OCI-LY1 (cell line): Measurements from ENCODE around the gene ZMYM4.

Experiments
- H2AFZ ChIP-seq: fragments of 200-600 bp; sonication (generic), shearing (Covaris generic); 2 replicates; pipeline ENCODE4 v1.6.0; 2014; ENCODE audit warnings: antibody characterized with exemption, mild to moderate bottlenecking, low read length
- H3F3A ChIP-seq: fragments of 200-600 bp; sonication (generic), shearing (Covaris generic); 2 replicates; pipeline ENCODE4 v1.6.0; 2014; ENCODE audit warnings: mild to moderate bottlenecking, antibody characterized with exemption, low read length, moderate library complexity; ENCODE audit not compliant: insufficient read depth
- H3K27ac ChIP-seq: fragments of 200-600 bp; sonication (generic); 2 replicates; pipeline ENCODE4 v1.5.1; 2014; ENCODE audit warnings: low read length, mixed run types, mild to moderate bottlenecking, low read depth; ENCODE audit not compliant: poor library complexity, severe bottlenecking
- H3K27me3 ChIP-seq: fragments of 200-600 bp; sonication (generic); 2 replicates; pipeline ENCODE4 v1.6.0; 2014; ENCODE audit warnings: antibody characterized with exemption, mild to moderate bottlenecking, low read length, moderate library complexity; ENCODE audit not compliant: insufficient read depth
- H3K36me3 ChIP-seq: fragments of 200-600 bp; sonication (generic); 2 replicates; pipeline ENCODE4 v1.6.1; 2014; ENCODE audit warnings: mild to moderate bottlenecking, antibody characterized with exemption, low read length, moderate library complexity, mixed read lengths; ENCODE audit not compliant: insufficient read depth
- H3K4me1 ChIP-seq: fragments of 200-600 bp; sonication (generic); 2 replicates; pipeline ENCODE4 v1.5.1; 2014; ENCODE audit warnings: mild to moderate bottlenecking, low read length, moderate library complexity; ENCODE audit not compliant: insufficient read depth, severe bottlenecking
- H3K4me2 ChIP-seq: fragments of 200-600 bp; sonication (generic), shearing (Covaris generic); 2 replicates; pipeline ENCODE4 v1.6.1; 2014; ENCODE audit warnings: low read length
- H3K4me3 ChIP-seq: fragments of 200-600 bp; sonication (generic); 2 replicates; pipeline ENCODE4 v1.5.1; 2014; ENCODE audit warnings: low read length, low read depth, mild to moderate bottlenecking, mixed read lengths; ENCODE audit not compliant: poor library complexity, severe bottlenecking
- H3K79me2 ChIP-seq: fragments of 200-600 bp; shearing (Covaris generic); 2 replicates; pipeline ENCODE4 v1.6.1; 2016; ENCODE audit warnings: mixed run types, low read length, mixed read lengths; ENCODE audit not compliant: insufficient read depth
- H3K9ac ChIP-seq: fragments of 200-600 bp; sonication (generic), shearing (Covaris generic); 2 replicates; pipeline ENCODE4 v1.6.1; 2014; ENCODE audit warnings: mild to moderate bottlenecking, low read length, mixed read lengths
- H3K9me2 ChIP-seq: fragments of 200-600 bp; sonication (generic), shearing (Covaris generic); 2 replicates; pipeline ENCODE4 v1.6.1; 2014; ENCODE audit warnings: low read depth, mild to moderate bottlenecking, low read length, mixed read lengths
- H3K9me3 ChIP-seq: fragments of 200-600 bp; shearing (Covaris generic); 2 replicates; pipeline ENCODE4 v1.6.1; 2014; ENCODE audit warnings: low read length, mixed read lengths
- H4K20me1 ChIP-seq: fragments of 200-600 bp; sonication (generic), shearing (Covaris generic); 2 replicates; pipeline ENCODE4 v1.6.0; 2016; ENCODE audit warnings: mild to moderate bottlenecking, low read length; ENCODE audit not compliant: insufficient read depth
- EZH2 ChIP-seq: fragments of 200-600 bp; sonication (generic), shearing (Covaris generic); IDR thresholded peaks from 2 replicates; pipeline ENCODE4 v1.8.0; 2017; ENCODE audit warnings: borderline replicate concordance, mixed run types, mild to moderate bottlenecking, antibody characterized with exemption, low read length, moderate library complexity, mixed read lengths
- TF ChIP-seq, protein P1 (sequence below): fragments of 200-600 bp; sonication (generic), shearing (Covaris generic); IDR thresholded peaks from 2 replicates; pipeline ENCODE4 v1.5.1; 2017; ENCODE audit warnings: mild to moderate bottlenecking, antibody characterized with exemption, low read length, moderate library complexity, mixed read lengths

The ZMYM4 gene

DNA sequence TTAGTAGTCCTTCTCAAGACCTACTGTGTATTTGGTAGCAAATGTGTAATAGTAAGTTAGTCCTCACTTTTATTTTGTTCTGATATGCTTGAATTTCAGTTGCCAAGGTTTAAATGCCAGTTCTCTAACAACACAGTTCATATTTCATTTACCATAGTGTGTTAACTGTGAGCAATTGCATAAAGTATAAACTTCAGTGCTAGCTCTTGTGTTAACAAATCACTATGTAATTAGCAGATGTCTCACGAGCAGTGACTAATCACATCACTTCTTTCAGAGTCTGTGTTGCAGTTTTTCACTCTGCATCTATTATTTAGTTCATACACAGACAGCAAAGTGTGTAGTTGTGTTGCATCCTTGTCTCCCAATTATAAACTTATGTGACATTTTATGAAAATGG is 47.8 kb downstream of the ZMYM4 start:
- no peak overlapping the region for H3K4me3 ChIP-seq
- no peaks in the 10 kb centered on the region for H4K20me1 ChIP-seq
- no peak overlapping the region for H3K27ac ChIP-seq
- no peak overlapping the region for H3K4me2 ChIP-seq
- peaks cover 4% of the 10 kb centered on the region for H3K79me2 ChIP-seq
- TF ChIP-seq EZH2 = no peak
- no peaks in the 10 kb centered on the region for H3F3A ChIP-seq
- no peaks in the 10 kb centered on the region for H3K9me2 ChIP-seq
- H3K9ac ChIP-seq = no peak overlapping the region
- H3K36me3 ChIP-seq = peaks cover 8% of the 10 kb centered on the region
- no peaks in the 10 kb centered on the region for H3K4me1 ChIP-seq
- no peak overlapping the region for H2AFZ ChIP-seq
- H3K27me3 ChIP-seq = no peaks in the 10 kb centered on the region
- H3K9me3 ChIP-seq = no peaks in the 10 kb centered on the region

DNA sequence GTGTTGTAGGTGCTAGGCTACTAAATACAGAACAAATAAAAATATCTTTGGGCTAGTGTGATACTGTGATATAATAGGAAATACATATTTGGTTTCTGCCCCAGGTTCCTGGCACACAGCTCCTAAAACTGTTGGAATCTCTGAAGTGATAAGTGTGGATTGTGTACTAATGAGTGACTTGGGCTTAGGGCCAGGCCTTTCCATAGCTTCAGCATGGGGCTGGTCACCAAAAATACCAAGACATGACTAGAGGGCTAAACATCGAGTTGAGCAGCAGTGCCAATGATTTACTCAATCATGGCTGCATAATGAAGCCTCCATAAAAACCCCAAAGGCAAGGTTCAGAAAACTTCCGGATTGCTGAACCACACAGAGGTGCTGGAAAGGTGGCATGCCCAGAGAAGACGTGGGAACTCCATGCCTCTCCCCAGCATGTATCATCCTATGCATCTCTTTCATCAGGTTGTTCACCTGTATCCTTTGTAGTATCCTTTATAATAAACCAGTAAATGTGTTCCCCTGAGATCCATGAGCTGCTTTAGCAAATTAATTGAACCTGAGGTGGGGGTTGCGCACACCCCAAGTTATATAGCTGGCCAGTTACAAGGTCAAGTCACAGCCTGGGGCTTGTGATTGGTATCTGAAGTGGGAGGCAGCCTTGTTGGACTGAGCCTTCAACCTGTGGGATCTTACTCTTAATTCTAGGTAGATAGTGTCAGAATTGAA is 51.6 kb downstream of the ZMYM4 start:
- H2AFZ ChIP-seq = no peak overlapping the region
- H3K9me3 ChIP-seq = no peaks in the 10 kb centered on the region
- no peak overlapping the region for H3K9ac ChIP-seq
- H3K27me3 ChIP-seq = no peaks in the 10 kb centered on the region
- H3K4me3 ChIP-seq = no peak overlapping the region
- H3K4me1 ChIP-seq = no peaks in the 10 kb centered on the region
- no peak overlapping the region for H3K4me2 ChIP-seq
- no peak overlapping the region for H3K27ac ChIP-seq
- no peaks in the 10 kb centered on the region for H3F3A ChIP-seq
- H4K20me1 ChIP-seq = no peaks in the 10 kb centered on the region
- TF ChIP-seq EZH2 = no peak
- TF ChIP-seq, protein P1, sequence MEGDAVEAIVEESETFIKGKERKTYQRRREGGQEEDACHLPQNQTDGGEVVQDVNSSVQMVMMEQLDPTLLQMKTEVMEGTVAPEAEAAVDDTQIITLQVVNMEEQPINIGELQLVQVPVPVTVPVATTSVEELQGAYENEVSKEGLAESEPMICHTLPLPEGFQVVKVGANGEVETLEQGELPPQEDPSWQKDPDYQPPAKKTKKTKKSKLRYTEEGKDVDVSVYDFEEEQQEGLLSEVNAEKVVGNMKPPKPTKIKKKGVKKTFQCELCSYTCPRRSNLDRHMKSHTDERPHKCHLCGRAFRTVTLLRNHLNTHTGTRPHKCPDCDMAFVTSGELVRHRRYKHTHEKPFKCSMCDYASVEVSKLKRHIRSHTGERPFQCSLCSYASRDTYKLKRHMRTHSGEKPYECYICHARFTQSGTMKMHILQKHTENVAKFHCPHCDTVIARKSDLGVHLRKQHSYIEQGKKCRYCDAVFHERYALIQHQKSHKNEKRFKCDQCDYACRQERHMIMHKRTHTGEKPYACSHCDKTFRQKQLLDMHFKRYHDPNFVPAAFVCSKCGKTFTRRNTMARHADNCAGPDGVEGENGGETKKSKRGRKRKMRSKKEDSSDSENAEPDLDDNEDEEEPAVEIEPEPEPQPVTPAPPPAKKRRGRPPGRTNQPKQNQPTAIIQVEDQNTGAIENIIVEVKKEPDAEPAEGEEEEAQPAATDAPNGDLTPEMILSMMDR = no peak
- peaks cover 13% of the 10 kb centered on the region for H3K36me3 ChIP-seq
- peaks cover 12% of the 10 kb centered on the region for H3K79me2 ChIP-seq
- no peaks in the 10 kb centered on the region for H3K9me2 ChIP-seq

DNA sequence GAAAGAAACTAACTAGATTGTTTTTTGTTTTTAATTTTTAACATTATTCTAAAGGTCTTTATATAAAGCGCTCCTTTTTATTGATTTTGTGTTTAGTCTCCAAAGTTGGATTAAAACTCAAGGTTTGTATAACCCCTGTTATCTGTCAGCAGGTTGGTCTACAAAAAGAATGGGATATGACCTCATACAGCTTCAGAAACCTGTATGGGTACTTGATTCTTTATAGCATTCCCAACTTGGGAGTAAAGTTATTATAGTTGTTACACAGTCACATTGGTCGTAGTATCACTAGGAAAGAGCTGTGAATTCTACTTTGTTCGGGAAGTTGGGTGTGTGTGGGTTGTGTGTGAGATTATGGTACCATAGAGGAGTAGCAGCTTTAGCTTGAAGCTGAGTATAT is 52.4 kb downstream of the ZMYM4 start:
- H3K9me3 ChIP-seq = no peaks in the 10 kb centered on the region
- no peaks in the 10 kb centered on the region for H3K4me1 ChIP-seq
- no peak overlapping the region for H3K9ac ChIP-seq
- peaks cover 12% of the 10 kb centered on the region for H3K79me2 ChIP-seq
- H3K27me3 ChIP-seq = no peaks in the 10 kb centered on the region
- no peak overlapping the region for H2AFZ ChIP-seq
- no peak overlapping the region for H3K27ac ChIP-seq
- TF ChIP-seq EZH2 = no peak
- TF ChIP-seq, protein P1 = no peak
- peaks cover 13% of the 10 kb centered on the region for H3K36me3 ChIP-seq
- no peak overlapping the region for H3K4me2 ChIP-seq
- no peaks in the 10 kb centered on the region for H4K20me1 ChIP-seq
- H3K4me3 ChIP-seq = no peak overlapping the region
- H3F3A ChIP-seq = no peaks in the 10 kb centered on the region
- H3K9me2 ChIP-seq = no peaks in the 10 kb centered on the region

DNA sequence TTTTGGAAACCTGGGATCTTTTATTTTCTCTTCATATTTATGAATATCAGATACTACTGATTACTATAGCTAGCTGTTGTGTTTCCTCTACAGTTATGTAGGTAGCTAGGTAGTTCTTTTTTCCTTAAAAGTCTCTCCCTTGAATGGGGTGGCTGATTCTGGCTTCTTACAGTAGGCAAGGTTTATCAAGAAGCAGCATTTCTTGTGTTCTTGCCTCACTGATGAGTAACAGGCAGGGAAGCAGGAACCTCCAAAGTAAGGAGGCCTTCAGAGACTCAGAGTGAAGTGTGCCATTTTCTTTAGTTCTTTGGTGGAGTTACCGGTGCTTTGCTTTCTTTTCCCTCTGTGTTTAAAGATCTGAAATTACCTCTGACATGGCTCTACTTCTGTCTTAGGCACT is 56.0 kb downstream of the ZMYM4 start:
- no peaks in the 10 kb centered on the region for H3F3A ChIP-seq
- H3K4me2 ChIP-seq = no peak overlapping the region
- no peaks in the 10 kb centered on the region for H3K9me2 ChIP-seq
- peaks cover 12% of the 10 kb centered on the region for H3K79me2 ChIP-seq
- TF ChIP-seq, protein P1 = no peak
- TF ChIP-seq EZH2 = no peak
- H3K27ac ChIP-seq = no peak overlapping the region
- H2AFZ ChIP-seq = no peak overlapping the region
- H3K27me3 ChIP-seq = no peaks in the 10 kb centered on the region
- H3K9me3 ChIP-seq = no peaks in the 10 kb centered on the region
- H3K4me3 ChIP-seq = no peak overlapping the region
- no peak overlapping the region for H3K9ac ChIP-seq
- no peaks in the 10 kb centered on the region for H3K4me1 ChIP-seq
- peaks cover 19% of the 10 kb centered on the region for H3K36me3 ChIP-seq
- no peaks in the 10 kb centered on the region for H4K20me1 ChIP-seq
